NCI-H345 treated with DMSO at 0.1 percent for 48 hours (cell line): ENCODE results near the gene RLBP1.
A peak's percentile ranks its signal among the peaks of the same experiment; 100 is the strongest.

Experiments used
- DNase-seq: peaks from one replicate; lab custom pipeline; 2025; ENCODE audit not compliant: unreplicated experiment; lab: John Stamatoyannopoulos, UW

Gene RLBP1

GRCh38 chr15:89179966-89180875, 41.2 kb downstream of the RLBP1 start:
- DNase-seq = no peak

GRCh38 chr15:89178307-89178977, 42.9 kb downstream of the RLBP1 start:
- DNase-seq = no peak

- DNase-seq = peak; percentile 7
These were observed 43.6 kb downstream of the RLBP1 start for GRCh38 chr15:89177633-89178306.

- no peak for DNase-seq
These were observed 44.3 kb downstream of the RLBP1 start for GRCh38 chr15:89177116-89177515.

- DNase-seq = no peak
These were observed 45.7 kb downstream of the RLBP1 start for GRCh38 chr15:89175617-89176191.

GRCh38 chr15:89174476-89174875, 46.9 kb downstream of the RLBP1 start:
- peak; percentile 33 for DNase-seq

- DNase-seq = no peak
These were observed 48.5 kb downstream of the RLBP1 start for GRCh38 chr15:89172921-89173320.

GRCh38 chr15:89171136-89172072, 50.0 kb downstream of the RLBP1 start:
- DNase-seq = no peak

GRCh38 chr15:89170364-89170763, 51.0 kb downstream of the RLBP1 start:
- no peak for DNase-seq

- DNase-seq = no peak
These were observed 53.0 kb downstream of the RLBP1 start for GRCh38 chr15:89168316-89168833.

GRCh38 chr15:89167267-89168176, 53.9 kb downstream of the RLBP1 start:
- no peak for DNase-seq

- DNase-seq = no peak
These were observed 55.7 kb downstream of the RLBP1 start for GRCh38 chr15:89165677-89166076.

- DNase-seq = no peak
These were observed 56.6 kb downstream of the RLBP1 start for GRCh38 chr15:89164712-89165211.

- no peak for DNase-seq
These were observed 57.9 kb downstream of the RLBP1 start for GRCh38 chr15:89163271-89164055.

- DNase-seq = no peak
These were observed 59.7 kb downstream of the RLBP1 start for GRCh38 chr15:89161666-89162065.
